CD4-positive, alpha-beta memory T cell (primary cell): ENCODE results near the gene APOL4. TPM values are rescaled to one million over a fixed set of nuclear protein-coding genes. Genes with fewer than 3 reads are reported as not detected.
"Not testable (repeated sequence)": the region's sequence is repeated elsewhere in the genome, so short reads cannot be mapped to it uniquely, and the experiment has no call there.

ENCODE experiments used
- CTCF ChIA-PET: fragments of 350-600 bp; sonication (Branson Sonifier 250); formaldehyde crosslinking; loops from one replicate; lab custom pipeline; 2021; ENCODE audit warnings: inconsistent platforms; ENCODE audit not compliant: partially characterized antibody; lab: Charles Lee
- POLR2A ChIA-PET: fragments of 350-600 bp; sonication (Branson Sonifier 250); formaldehyde crosslinking; loops from one replicate; lab custom pipeline; 2021; ENCODE audit not compliant: partially characterized antibody; lab: Charles Lee
- DNase-seq, 5 donors: peaks; one replicate each; pipeline versions ENCODE4 v3.0.0 to v3.0.0-alpha.2; 2020 to 2022; ENCODE audit warnings: mixed read lengths in 1 of 5
- H3K27ac ChIP-seq: one replicate; pipeline ENCODE4 v1.7.0; 2013; ENCODE audit warnings: low read depth, low read length
- H3K27me3 ChIP-seq: 2 replicates; pipeline ENCODE4 v1.7.0; 2013; ENCODE audit warnings: mild to moderate bottlenecking, low read length, moderate library complexity; ENCODE audit not compliant: insufficient read depth
- H3K36me3 ChIP-seq: 2 replicates; pipeline ENCODE4 v1.7.0; 2013; ENCODE audit warnings: mild to moderate bottlenecking, low read length, moderate library complexity; ENCODE audit not compliant: insufficient read depth
- H3K4me1 ChIP-seq: 2 replicates; pipeline ENCODE4 v1.7.0; 2013; ENCODE audit warnings: mild to moderate bottlenecking, low read length, moderate library complexity; ENCODE audit not compliant: insufficient read depth
- H3K4me3 ChIP-seq, 2 donors: one replicate each; pipeline ENCODE4 v1.7.0; 2013; ENCODE audit warnings: low read length in 2 of 2, mild to moderate bottlenecking in 1 of 2
- H3K9me3 ChIP-seq, 2 donors: one replicate each; pipeline ENCODE4 v1.7.0; 2013; ENCODE audit warnings: low read length in 2 of 2, control low read depth in 1 of 2; ENCODE audit not compliant: control insufficient read depth in 1 of 2
- H3K27ac Mint-ChIP-seq, 7 donors: one replicate each; pipeline ENCODE4 v1.8.0; 2020 to 2021; ENCODE audit warnings: mixed read lengths in 7 of 7, mild to moderate bottlenecking in 6 of 7, inconsistent platforms in 3 of 7, moderate library complexity in 3 of 7
- H3K27me3 Mint-ChIP-seq, 2 donors: one replicate each; pipeline ENCODE4 v1.8.0; 2020 to 2021; ENCODE audit warnings: mixed read lengths in 2 of 2
- H3K36me3 Mint-ChIP-seq, 2 donors: one replicate each; pipeline ENCODE4 v1.8.0; 2020 to 2021; ENCODE audit warnings: mixed read lengths in 2 of 2, inconsistent platforms in 1 of 2, mild to moderate bottlenecking in 1 of 2
- H3K4me1 Mint-ChIP-seq, 4 donors: one replicate each; pipeline ENCODE4 v1.8.0; 2020 to 2021; ENCODE audit warnings: mixed read lengths in 4 of 4, mild to moderate bottlenecking in 1 of 4
- H3K4me3 Mint-ChIP-seq, 8 donors: one replicate each; pipeline ENCODE4 v1.8.0; 2020 to 2021; ENCODE audit warnings: mixed read lengths in 8 of 8, mild to moderate bottlenecking in 7 of 8, moderate library complexity in 6 of 8, inconsistent platforms in 3 of 8
- H3K9me3 Mint-ChIP-seq, 8 donors: one replicate each; pipeline ENCODE4 v1.8.0; 2020 to 2021; ENCODE audit warnings: mixed read lengths in 8 of 8, mild to moderate bottlenecking in 5 of 8, inconsistent platforms in 3 of 8, moderate library complexity in 1 of 8
- intact Hi-C: fragments of 100-400 bp; cut with micrococcal nuclease; formaldehyde crosslinking; loops from one replicate; pipeline ENCODE4 v1.15.1; 2023
- polyA plus RNA-seq, 2 donors: library from polyadenylated mRNA; unstranded; fragments of 300-500 nt; fragmentation: Illumina TruSeq; gene quantifications; one replicate each; pipeline ENCODE4 v1.2.3, GENCODE V29; 2021
- total RNA-seq, 2 experiments: library from RNA; stranded (reverse); gene quantifications; one replicate each; pipeline ENCODE4 v1.2.3, GENCODE V29; 2021

APOL4 gene
- total and polyA plus RNA-seq, 4 experiments from 2014 or later, result not detected

DNA sequence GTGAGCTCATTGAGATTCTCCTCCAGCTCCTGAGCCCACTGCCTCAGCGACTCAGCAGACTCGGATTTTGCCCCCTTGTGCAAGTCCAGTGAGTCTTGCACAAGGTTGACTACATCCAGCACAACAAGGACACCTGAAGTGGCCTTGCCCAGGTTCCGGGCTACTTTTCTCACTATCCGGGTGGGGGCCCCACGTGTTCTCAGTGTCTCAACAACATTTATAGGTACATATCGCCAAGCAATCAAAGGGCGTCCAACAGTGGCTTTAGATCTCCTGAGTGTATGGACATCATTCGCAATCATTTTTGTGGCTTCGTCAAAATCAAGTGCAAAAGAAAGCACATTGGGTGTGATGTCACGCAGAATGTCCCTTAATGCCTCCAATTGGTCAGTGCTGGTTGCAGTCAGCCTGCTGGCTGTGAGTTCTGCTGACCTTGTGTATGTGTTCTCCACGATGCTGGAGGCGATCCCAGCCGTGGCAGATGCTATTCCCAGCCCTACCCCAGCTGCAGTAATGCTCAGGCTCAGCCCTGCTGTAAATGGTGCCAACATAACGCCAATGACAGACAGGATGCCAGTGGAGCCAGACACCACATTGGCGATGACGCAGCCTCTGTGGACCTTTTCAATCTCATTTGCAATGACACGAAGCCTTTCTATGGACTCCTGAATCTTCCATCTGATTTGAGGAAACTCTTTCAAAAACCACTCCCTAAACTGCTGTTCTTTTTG lies 10.3 kb downstream of the APOL4 start:
- Mint-ChIP-seq H3K4me3 (no peak overlapping the region), H3K4me1 (peaks cover 0 to 3% (median under 1%) of the 10 kb centered on the region in 4 donors), H3K27ac (no peak overlapping the region), H3K9me3 (no peaks in the 10 kb centered on the region), H3K27me3 (peaks cover 2 to 10% of the 10 kb centered on the region in 2 donors), H3K36me3 (no peaks in the 10 kb centered on the region)
- DNase-seq, result no peak
- Histone ChIP-seq H3K4me3 (no peak overlapping the region), H3K27me3 (no peaks in the 10 kb centered on the region), H3K27ac (no peak overlapping the region), H3K9me3 (no peaks in the 10 kb centered on the region), H3K4me1 (no peaks in the 10 kb centered on the region), H3K36me3 (no peaks in the 10 kb centered on the region)
- intact Hi-C loops, result no loop called here
- ChIA-PET CTCF (interaction anchor here (1.1 to 3.7 kb wide), 4 partner anchors 10 to 95 kb away, joined by 3 to 14 read pairs (median 4); no protein-coding TSS in a partner anchor), POLR2A (no interaction called here)

DNA sequence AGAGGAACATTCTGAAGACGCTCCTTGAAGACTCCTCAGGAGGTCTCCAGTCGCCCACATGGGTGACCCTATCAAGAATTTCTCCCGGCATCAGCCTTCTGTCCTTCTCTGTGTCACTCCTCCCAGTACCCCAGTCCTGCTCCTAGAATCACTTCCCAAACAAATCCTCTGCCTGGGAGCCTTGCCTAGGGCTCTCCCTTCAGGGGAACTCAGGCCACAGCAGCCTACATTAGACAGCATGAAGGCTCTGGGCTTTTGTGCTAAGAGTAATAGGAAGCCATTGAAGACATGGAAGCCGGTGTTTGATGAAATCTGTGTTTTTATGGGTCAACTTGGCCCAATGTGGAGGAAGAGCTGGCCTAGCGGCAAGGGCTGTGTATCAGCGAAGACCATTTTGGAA lies 13.7 kb downstream of the APOL4 start:
- H3K9me3 ChIP-seq, H3K27ac Mint-ChIP-seq, POLR2A ChIA-PET, H3K4me1 Mint-ChIP-seq, H3K4me3 Mint-ChIP-seq, H3K4me3 ChIP-seq, H3K27ac ChIP-seq, H3K27me3 Mint-ChIP-seq, H3K9me3 Mint-ChIP-seq, H3K27me3 ChIP-seq, H3K36me3 Mint-ChIP-seq, DNase-seq, H3K36me3 ChIP-seq, CTCF ChIA-PET, intact Hi-C loops, H3K4me1 ChIP-seq: not testable (repeated sequence)

DNA sequence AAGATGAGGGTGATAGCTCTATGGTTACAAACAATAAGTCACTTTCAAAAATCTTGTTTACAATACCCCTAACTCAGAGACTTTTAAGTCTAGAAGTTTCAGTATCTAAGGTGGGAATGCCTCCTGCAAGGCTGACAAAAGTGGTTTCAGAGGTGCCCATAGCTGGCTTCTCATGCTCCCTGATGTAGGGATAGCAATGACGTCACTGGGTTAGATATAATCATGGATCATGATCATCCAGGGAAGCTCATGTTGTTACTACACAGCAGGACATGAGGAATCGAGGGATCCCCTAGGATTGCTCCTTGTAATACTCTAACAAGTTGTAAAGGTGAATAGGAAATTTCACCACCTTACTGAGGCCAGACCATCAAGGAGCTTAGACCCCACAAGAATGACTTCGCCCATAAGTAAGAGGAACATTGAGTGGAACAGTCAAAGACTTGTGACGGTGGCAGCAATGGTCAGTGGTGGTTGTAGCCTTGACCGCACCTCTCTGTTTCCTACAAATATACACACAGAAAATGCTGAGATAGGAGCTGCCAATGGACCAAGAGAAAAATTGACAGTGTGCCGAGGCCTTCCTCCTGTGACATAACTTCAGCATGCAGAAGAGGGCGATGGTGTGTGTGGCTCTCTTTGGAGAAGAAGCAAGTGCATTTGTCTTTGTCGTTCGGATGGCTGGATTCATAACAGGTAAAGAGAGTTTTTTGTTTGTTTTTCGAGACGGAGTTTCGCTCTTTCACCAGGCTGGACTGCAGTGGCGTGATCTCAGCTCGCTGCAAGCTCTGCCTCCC lies 15.6 kb downstream of the APOL4 start:
- Histone ChIP-seq H3K27ac (no peak overlapping the region), H3K4me3 (no peak overlapping the region), H3K36me3 (no peaks in the 10 kb centered on the region), H3K27me3 (no peaks in the 10 kb centered on the region), H3K4me1 (no peaks in the 10 kb centered on the region), H3K9me3 (no peaks in the 10 kb centered on the region)
- no peaks in the 10 kb centered on the region for H3K9me3 Mint-ChIP-seq
- no peaks in the 10 kb centered on the region for H3K4me1 Mint-ChIP-seq
- peaks cover 2 to 6% of the 10 kb centered on the region in 2 donors for H3K27me3 Mint-ChIP-seq
- POLR2A ChIA-PET, result no interaction called here
- H3K36me3 Mint-ChIP-seq, result no peaks in the 10 kb centered on the region
- CTCF ChIA-PET, result interaction anchor here (0.7 to 1.1 kb wide), 7 partner anchors 9 to 301 kb away, joined by 3 to 4 read pairs (median 3); partner anchors contain the start of gene APOL2
- no peak for DNase-seq
- intact Hi-C loops, result no loop called here
- no peak overlapping the region for H3K27ac Mint-ChIP-seq
- H3K4me3 Mint-ChIP-seq, result no peak overlapping the region

DNA sequence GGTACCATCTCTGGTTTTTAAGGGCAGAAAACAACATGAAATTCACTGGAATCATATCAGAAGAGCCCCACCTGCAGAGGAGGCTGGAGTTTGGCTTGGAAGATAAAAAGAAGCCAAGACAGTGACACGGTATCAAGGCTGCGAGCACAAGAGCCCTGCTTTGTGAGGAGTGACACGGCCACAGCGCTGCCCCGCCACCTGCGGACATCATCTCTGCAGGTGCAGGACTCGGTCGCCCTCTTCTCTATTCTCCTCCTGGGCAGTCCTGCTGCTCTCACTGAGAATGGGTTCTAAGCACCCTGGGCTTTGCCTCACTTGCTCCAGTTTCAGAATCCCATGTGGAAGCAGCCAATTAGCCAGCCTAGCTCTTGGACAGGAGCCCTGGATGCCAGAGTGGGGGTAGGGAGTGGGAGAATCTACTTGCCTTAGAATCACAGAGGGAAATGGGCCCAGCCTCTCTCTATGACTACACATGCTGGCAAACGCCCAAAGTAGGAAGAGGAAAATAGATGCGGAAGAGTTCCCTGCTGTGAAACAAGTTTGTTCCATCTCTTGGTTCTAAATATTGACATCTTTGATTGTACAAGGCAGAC lies 17.1 kb downstream of the APOL4 start:
- no peak for DNase-seq
- no peaks in the 10 kb centered on the region for H3K9me3 ChIP-seq
- Mint-ChIP-seq H3K9me3 (no peaks in the 10 kb centered on the region), H3K27ac (no peak overlapping the region), H3K4me3 (no peak overlapping the region), H3K27me3 (peaks cover 2 to 4% of the 10 kb centered on the region in 2 donors), H3K4me1 (peaks cover 0 to 6% (median 3%) of the 10 kb centered on the region in 4 donors), H3K36me3 (no peaks in the 10 kb centered on the region)
- H3K36me3 ChIP-seq, result no peaks in the 10 kb centered on the region
- CTCF ChIA-PET, result interaction anchor here (2.0 to 8.4 kb wide), 2 partner anchors 8 to 119 kb away, joined by 5 to 67 read pairs; no protein-coding TSS in a partner anchor
- H3K27ac ChIP-seq, result no peak overlapping the region
- intact Hi-C loops, result no loop called here
- POLR2A ChIA-PET, result no interaction called here
- H3K27me3 ChIP-seq, result no peaks in the 10 kb centered on the region
- peaks cover 5% of the 10 kb centered on the region for H3K4me1 ChIP-seq
- no peak overlapping the region for H3K4me3 ChIP-seq

DNA sequence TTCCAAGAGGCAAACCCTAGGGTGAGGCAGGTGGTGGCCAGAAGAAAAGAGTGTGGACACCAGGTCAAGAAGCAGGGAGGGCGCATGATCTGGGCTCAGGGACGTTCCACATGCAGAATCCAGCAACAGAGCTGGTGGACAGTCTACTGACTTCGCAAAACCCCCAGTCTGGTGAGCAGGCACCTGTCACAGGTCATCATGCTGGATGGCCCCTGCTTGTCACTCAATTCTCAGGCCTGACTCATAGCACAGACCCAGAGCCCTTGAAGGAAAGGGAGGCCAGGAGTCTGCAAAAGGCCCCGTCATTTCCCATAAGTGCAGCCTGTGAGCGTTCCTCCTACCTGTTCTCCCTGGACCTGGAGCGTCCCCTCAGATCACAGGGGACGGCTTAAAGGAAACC lies 18.2 kb downstream of the APOL4 start:
- Mint-ChIP-seq H3K4me1 (peaks cover 0 to 6% (median 3%) of the 10 kb centered on the region in 4 donors), H3K4me3 (no peak overlapping the region), H3K36me3 (no peaks in the 10 kb centered on the region), H3K27ac (no peak overlapping the region), H3K9me3 (no peaks in the 10 kb centered on the region), H3K27me3 (peaks cover 2 to 4% of the 10 kb centered on the region in 2 donors)
- Histone ChIP-seq H3K4me1 (peaks cover 5% of the 10 kb centered on the region), H3K36me3 (no peaks in the 10 kb centered on the region), H3K27ac (no peak overlapping the region), H3K27me3 (no peaks in the 10 kb centered on the region), H3K9me3 (no peaks in the 10 kb centered on the region), H3K4me3 (no peak overlapping the region)
- no peak for DNase-seq
- POLR2A ChIA-PET, result no interaction called here
- intact Hi-C loops, result no loop called here
- CTCF ChIA-PET, result interaction anchor here (1.2 to 8.4 kb wide), 5 partner anchors 10 to 287 kb away, joined by 3 to 67 read pairs (median 5); no protein-coding TSS in a partner anchor

DNA sequence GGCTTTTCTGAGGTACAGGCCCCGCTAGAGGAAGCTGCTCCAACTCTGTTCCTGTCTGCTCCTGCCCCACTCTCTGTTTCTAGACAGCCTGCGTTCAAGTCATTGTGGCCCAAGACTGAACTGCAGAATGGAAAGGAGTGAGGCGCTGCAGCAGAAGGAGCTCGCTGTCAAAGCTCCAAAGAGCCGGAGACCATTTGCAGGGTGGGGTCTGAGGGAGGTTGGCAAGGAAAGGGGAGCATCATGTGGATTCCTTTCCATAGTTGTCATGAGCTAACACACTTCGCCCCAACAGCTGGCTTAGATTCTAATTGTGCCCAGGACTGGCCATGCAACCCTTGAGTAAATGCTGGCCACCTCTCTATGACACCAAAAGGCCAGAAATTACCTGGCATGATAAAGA lies 18.8 kb downstream of the APOL4 start:
- CTCF ChIA-PET, result interaction anchor here (1.2 to 8.4 kb wide), 7 partner anchors 10 to 288 kb away, joined by 3 to 67 read pairs (median 8); partner anchors contain the start of gene APOL3
- H3K4me1 Mint-ChIP-seq, result peaks cover 0 to 6% (median 3%) of the 10 kb centered on the region in 4 donors
- intact Hi-C loops, result no loop called here

DNA sequence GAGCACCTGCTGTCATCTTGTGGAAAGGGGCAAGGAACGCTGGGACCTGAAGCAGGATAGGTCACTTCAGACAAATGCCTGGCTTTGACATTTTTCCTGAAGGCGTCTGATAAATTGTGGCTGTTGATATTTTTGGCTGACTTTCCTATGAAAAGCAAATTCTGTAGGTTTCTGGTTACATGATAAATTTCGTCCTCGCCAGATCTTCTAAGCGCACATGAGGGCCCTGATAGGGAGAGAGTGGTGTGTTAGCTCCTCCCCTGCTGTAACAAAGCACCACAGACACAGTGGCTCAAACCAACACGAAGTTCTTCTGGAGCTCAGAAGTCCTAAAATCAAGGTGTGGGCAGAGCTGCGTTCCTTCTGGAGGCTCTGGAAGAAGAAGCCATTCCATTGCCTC lies 19.6 kb downstream of the APOL4 start:
- Mint-ChIP-seq H3K4me1 (peaks cover 0 to 6% (median 3%) of the 10 kb centered on the region in 4 donors), H3K4me3 (no peak overlapping the region), H3K27ac (no peak overlapping the region), H3K36me3 (no peaks in the 10 kb centered on the region), H3K9me3 (no peaks in the 10 kb centered on the region), H3K27me3 (peaks cover 2% of the 10 kb centered on the region in 2 donors)
- Histone ChIP-seq H3K9me3 (no peaks in the 10 kb centered on the region), H3K27me3 (no peaks in the 10 kb centered on the region), H3K4me3 (no peak overlapping the region), H3K27ac (no peak overlapping the region), H3K36me3 (no peaks in the 10 kb centered on the region), H3K4me1 (peaks cover 5% of the 10 kb centered on the region)
- CTCF ChIA-PET, result interaction anchor here (1.2 to 8.4 kb wide), 10 partner anchors 10 to 116 kb away, joined by 3 to 67 read pairs (median 11); partner anchors contain the start of gene APOL3
- POLR2A ChIA-PET, result no interaction called here
- DNase-seq, result no peak
- intact Hi-C loops, result no loop called here

More for the DNA sequence above, 18.8 kb downstream of the APOL4 start:
- Histone ChIP-seq H3K27me3 (no peaks in the 10 kb centered on the region), H3K9me3 (no peaks in the 10 kb centered on the region), H3K4me3 (no peak overlapping the region), H3K4me1 (peaks cover 5% of the 10 kb centered on the region), H3K27ac (no peak overlapping the region), H3K36me3 (no peaks in the 10 kb centered on the region)
- Mint-ChIP-seq H3K27me3 (peaks cover 2% of the 10 kb centered on the region in 2 donors), H3K36me3 (no peaks in the 10 kb centered on the region), H3K27ac (no peak overlapping the region), H3K9me3 (no peaks in the 10 kb centered on the region), H3K4me3 (no peak overlapping the region)
- no peak for DNase-seq
- POLR2A ChIA-PET, result no interaction called here
